GM12865 (cell line): ENCODE measurements around the gene SATL1.

ENCODE experiments used
- DNase-seq: peaks from one replicate; pipeline ENCODE4 v3.0.0; 2010; ENCODE audit warnings: low read depth
- H3K4me3 ChIP-seq: 2 replicates; pipeline ENCODE4 v1.5.1; 2011; ENCODE audit warnings: mild to moderate bottlenecking, low read depth, low read length, control low read depth
- TF ChIP-seq, protein P1 (sequence below): IDR thresholded peaks from 2 replicates; pipeline ENCODE4 v1.5.1; 2011; ENCODE audit warnings: low read length, control low read depth, low read depth, inconsistent platforms; ENCODE audit not compliant: insufficient read depth; ENCODE audit errors: missing control alignments

Gene SATL1

DNA sequence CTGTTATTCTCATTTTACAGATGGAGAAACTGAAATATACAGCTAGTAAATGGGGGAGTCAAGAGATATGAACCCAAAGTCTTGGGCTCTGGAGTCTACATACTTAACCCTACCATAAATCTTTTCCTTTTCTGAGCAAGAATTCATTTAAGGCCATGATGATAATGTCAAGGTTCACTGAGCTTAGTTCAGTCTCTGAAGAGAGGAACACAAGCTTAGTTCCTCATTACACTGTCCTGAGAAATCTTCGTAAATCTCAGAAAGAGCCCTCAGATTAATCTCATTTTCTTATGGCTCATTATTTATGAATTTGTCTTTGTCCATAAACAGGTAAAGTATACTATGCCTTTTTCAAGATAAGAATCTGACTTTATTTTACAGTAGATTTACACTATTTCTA is 104.2 kb downstream of the SATL1 start:
- H3K4me3 ChIP-seq = no peak overlapping the region
- TF ChIP-seq, protein P1, sequence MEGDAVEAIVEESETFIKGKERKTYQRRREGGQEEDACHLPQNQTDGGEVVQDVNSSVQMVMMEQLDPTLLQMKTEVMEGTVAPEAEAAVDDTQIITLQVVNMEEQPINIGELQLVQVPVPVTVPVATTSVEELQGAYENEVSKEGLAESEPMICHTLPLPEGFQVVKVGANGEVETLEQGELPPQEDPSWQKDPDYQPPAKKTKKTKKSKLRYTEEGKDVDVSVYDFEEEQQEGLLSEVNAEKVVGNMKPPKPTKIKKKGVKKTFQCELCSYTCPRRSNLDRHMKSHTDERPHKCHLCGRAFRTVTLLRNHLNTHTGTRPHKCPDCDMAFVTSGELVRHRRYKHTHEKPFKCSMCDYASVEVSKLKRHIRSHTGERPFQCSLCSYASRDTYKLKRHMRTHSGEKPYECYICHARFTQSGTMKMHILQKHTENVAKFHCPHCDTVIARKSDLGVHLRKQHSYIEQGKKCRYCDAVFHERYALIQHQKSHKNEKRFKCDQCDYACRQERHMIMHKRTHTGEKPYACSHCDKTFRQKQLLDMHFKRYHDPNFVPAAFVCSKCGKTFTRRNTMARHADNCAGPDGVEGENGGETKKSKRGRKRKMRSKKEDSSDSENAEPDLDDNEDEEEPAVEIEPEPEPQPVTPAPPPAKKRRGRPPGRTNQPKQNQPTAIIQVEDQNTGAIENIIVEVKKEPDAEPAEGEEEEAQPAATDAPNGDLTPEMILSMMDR = no peak
- no peak for DNase-seq

DNA sequence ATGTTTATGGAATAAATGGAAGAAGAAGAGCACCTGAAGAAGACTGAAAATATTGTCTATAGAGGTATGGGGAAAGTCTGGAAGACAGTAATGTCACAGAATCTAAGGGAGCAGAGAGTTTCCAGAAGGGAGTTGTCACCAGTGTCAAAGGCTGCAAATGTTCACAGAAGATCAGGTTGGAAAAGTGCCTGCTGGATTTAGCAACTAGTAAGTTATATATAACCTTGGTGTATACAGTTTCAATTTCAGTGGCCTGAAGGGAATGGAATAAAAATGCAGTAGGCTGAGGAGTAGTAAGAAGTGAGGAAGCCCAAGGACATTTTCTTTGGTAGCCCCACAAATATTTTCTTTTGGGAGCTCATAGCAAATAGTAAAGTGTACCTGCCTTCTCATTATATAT is 107.2 kb downstream of the SATL1 start:
- TF ChIP-seq, protein P1 = no peak

DNA sequence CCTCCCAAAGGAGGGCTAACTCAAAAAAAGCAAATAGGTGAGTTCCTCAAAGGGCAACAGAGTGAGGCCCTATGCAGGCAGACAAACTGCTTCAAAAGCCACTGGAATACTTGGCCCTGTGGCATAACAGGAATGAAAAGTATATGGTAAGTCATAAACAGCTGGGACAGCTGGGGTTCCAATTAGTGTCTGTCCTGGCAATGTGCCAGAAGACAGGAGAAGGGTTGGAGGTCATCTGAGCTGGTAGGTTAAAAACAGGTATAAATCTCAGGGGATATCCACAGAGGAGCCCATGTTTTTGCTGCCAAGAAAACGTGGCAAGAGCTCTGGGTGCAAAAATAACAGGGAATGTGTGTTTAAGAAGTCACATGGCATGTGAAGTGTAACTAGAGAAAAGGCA is 128.3 kb downstream of the SATL1 start:
- DNase-seq = no peak
- H3K4me3 ChIP-seq = no peak overlapping the region
- TF ChIP-seq, protein P1 = no peak

More for the DNA sequence above, 107.2 kb downstream of the SATL1 start:
- H3K4me3 ChIP-seq = no peak overlapping the region
- DNase-seq = no peak

DNA sequence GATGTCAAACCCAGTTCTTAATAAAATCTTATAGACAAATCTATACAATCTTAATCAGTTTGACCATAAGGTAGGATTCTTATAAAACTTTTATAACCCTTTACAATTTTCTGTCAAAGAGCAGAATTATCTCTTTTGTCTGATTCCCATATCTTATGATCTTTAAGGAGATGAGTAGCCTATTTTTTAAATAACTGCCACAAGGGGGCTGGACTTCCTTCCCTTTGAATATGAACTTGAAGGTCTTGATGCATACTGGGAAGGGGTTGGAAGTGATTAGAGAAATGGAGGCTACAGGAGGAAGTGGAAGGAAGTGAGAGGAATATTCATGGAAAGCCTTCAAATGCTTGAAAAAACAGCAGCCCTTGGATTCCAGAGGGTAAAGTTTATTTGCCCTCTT is 128.8 kb downstream of the SATL1 start:
- H3K4me3 ChIP-seq = no peak overlapping the region
- TF ChIP-seq, protein P1 = no peak
- no peak for DNase-seq

DNA sequence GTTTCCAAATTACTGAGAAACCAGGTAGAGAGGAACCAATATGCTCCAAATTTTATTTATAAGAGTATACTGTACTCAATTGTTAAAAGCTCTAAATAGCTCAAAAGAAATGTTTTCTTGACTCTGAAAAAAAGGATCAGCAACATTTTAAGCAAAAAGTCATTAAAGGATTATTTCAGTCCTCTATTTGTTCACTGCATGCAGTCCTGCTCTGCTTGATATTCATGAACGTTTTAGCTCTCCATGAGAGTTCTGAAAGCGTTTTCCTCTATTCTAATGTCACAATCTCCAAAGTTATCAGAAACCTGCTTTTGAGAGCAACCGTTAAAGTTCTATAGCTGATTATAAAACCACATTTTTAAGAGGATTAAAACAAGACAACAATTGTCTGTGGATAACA is 129.4 kb downstream of the SATL1 start:
- TF ChIP-seq, protein P1 = no peak
- no peak for DNase-seq
- no peak overlapping the region for H3K4me3 ChIP-seq

DNA sequence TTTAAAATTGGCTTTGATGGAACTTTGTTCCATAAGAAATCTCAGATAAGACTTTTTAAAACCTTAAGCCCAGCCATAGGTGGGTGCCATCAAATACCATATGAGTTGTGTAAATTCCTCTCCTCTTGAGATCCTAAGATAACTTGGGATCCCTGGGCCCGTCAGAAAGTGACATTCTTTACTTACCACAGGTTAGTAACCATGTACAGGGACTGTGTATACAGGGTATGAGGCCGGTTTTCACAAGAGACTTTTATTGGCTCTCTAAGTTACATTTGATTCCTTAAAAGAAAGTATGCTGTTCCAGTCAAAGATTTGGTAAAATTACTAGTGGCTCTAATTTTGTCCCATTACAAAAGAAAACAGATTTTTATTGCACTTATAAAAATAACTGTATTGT is 129.8 kb downstream of the SATL1 start:
- TF ChIP-seq, protein P1 = no peak
- no peak for DNase-seq
- H3K4me3 ChIP-seq = no peak overlapping the region

DNA sequence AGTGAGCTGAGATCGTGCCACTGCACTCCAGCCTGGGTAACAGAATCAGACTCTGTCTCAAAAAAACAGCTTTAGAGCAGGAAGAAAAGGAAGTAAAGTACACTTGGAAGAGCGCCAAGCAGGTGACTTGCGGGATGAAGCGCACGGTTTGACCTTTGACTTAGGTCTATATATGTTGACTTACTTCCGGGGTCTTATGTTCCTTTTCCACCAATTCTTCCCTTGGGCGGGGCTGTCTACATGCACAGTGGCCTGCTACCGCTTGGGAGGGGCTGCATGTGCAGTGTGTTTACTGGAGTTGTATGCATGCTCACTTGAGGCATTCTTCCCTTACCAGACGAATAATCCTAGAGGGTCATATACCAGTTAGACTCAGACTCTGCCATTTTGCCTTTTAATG is 131.3 kb downstream of the SATL1 start:
- H3K4me3 ChIP-seq = no peak overlapping the region
- DNase-seq = no peak
- TF ChIP-seq, protein P1 = no peak
